ENCODE measurements around the gene NRXN3. TPM values are rescaled to one million over a fixed set of nuclear protein-coding genes. Genes with fewer than 3 reads are reported as not detected.

The NRXN3 gene
- total RNA-seq, 6 experiments from 2014 or later = 0.07 to 0.28 (median 0.11) TPM; not detected in 2

- H3K4me3 Mint-ChIP-seq = no peak overlapping the region
- H3K4me1 Mint-ChIP-seq (ENCODE audit: low read depth) = no peaks in the 10 kb centered on the region
- DNase-seq = no peak
- no peaks in the 10 kb centered on the region; the same call in 1 of the 2 replicates for H3K9me3 Mint-ChIP-seq
- H3K27ac Mint-ChIP-seq = no peak overlapping the region
- TF ChIP-seq, protein P1, sequence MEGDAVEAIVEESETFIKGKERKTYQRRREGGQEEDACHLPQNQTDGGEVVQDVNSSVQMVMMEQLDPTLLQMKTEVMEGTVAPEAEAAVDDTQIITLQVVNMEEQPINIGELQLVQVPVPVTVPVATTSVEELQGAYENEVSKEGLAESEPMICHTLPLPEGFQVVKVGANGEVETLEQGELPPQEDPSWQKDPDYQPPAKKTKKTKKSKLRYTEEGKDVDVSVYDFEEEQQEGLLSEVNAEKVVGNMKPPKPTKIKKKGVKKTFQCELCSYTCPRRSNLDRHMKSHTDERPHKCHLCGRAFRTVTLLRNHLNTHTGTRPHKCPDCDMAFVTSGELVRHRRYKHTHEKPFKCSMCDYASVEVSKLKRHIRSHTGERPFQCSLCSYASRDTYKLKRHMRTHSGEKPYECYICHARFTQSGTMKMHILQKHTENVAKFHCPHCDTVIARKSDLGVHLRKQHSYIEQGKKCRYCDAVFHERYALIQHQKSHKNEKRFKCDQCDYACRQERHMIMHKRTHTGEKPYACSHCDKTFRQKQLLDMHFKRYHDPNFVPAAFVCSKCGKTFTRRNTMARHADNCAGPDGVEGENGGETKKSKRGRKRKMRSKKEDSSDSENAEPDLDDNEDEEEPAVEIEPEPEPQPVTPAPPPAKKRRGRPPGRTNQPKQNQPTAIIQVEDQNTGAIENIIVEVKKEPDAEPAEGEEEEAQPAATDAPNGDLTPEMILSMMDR (IDR thresholded peaks at IDR 0.05) = no peak
- no peaks in the 10 kb centered on the region; the same call in 1 of the 2 replicates for H3K27me3 Mint-ChIP-seq (ENCODE audit: insufficient read depth)
- no peaks in the 10 kb centered on the region for H3K36me3 Mint-ChIP-seq (ENCODE audit: low read depth)
Measured at GRCh38 chr14:79304279-79304678, 1134.1 kb downstream of the NRXN3 start.

GRCh38 chr14:79306546-79306945 lies 1136.4 kb downstream of the NRXN3 start:
- Mint-ChIP-seq H3K4me3 (no peak overlapping the region), H3K27me3 (ENCODE audit: insufficient read depth) (no peaks in the 10 kb centered on the region; the same call in 1 of the 2 replicates), H3K36me3 (ENCODE audit: low read depth) (no peaks in the 10 kb centered on the region), H3K9me3 (no peaks in the 10 kb centered on the region; the same call in 1 of the 2 replicates), H3K4me1 (ENCODE audit: low read depth) (no peaks in the 10 kb centered on the region), H3K27ac (no peak overlapping the region)
- DNase-seq = no peak
- TF ChIP-seq, protein P1 (IDR thresholded peaks at IDR 0.05) = no peak

- DNase-seq = no peak
- TF ChIP-seq, protein P1 (IDR thresholded peaks at IDR 0.05) = no peak
- Mint-ChIP-seq H3K9me3 (no peaks in the 10 kb centered on the region), H3K4me3 (no peak overlapping the region), H3K27me3 (ENCODE audit: insufficient read depth) (no peaks in the 10 kb centered on the region), H3K36me3 (ENCODE audit: low read depth) (no peaks in the 10 kb centered on the region), H3K27ac (no peak overlapping the region), H3K4me1 (ENCODE audit: low read depth) (no peaks in the 10 kb centered on the region)
Measured at GRCh38 chr14:79318371-79318770, 1148.2 kb downstream of the NRXN3 start.

GRCh38 chr14:79320561-79320960 lies 1150.4 kb downstream of the NRXN3 start:
- Mint-ChIP-seq H3K9me3 (no peaks in the 10 kb centered on the region), H3K27ac (no peak overlapping the region), H3K4me1 (ENCODE audit: low read depth) (no peaks in the 10 kb centered on the region), H3K4me3 (no peak overlapping the region), H3K27me3 (ENCODE audit: insufficient read depth) (no peaks in the 10 kb centered on the region), H3K36me3 (ENCODE audit: low read depth) (no peaks in the 10 kb centered on the region)
- no peak for DNase-seq
- TF ChIP-seq, protein P1 (IDR thresholded peaks at IDR 0.05) = no peak

GRCh38 chr14:79321070-79321469 lies 1150.9 kb downstream of the NRXN3 start:
- no peaks in the 10 kb centered on the region for H3K36me3 Mint-ChIP-seq (ENCODE audit: low read depth)
- no peak overlapping the region for H3K27ac Mint-ChIP-seq
- no peaks in the 10 kb centered on the region for H3K9me3 Mint-ChIP-seq
- TF ChIP-seq, protein P1 (IDR thresholded peaks at IDR 0.05) = no peak
- no peaks in the 10 kb centered on the region for H3K27me3 Mint-ChIP-seq (ENCODE audit: insufficient read depth)
- no peaks in the 10 kb centered on the region for H3K4me1 Mint-ChIP-seq (ENCODE audit: low read depth)
- DNase-seq = no peak
- no peak overlapping the region for H3K4me3 Mint-ChIP-seq

DNA sequence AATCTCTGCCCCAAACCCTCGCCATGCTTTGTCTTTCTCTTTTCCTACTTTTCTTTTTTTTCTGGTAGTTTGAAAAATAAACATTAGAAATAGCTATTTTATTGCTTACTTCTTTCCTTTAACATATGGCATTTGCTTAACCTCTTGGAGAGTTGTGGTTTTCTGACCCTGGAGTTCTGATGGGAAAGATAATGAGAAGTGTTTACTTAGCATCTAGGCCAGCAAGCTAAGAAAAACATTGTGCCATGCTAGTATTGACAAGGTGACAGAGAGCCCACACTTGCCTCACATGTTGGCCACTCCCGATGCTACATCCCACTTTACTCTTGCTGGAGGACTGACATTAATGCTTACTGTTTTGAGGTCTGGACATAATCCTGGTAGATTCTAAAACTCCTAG lies 1154.9 kb downstream of the NRXN3 start:
- TF ChIP-seq, protein P1 (IDR thresholded peaks at IDR 0.05) = no peak
- no peak overlapping the region for H3K27ac Mint-ChIP-seq
- no peaks in the 10 kb centered on the region for H3K9me3 Mint-ChIP-seq
- no peaks in the 10 kb centered on the region for H3K27me3 Mint-ChIP-seq (ENCODE audit: insufficient read depth)
- H3K36me3 Mint-ChIP-seq (ENCODE audit: low read depth) = no peaks in the 10 kb centered on the region
- H3K4me3 Mint-ChIP-seq = no peak overlapping the region
- H3K4me1 Mint-ChIP-seq (ENCODE audit: low read depth) = no peaks in the 10 kb centered on the region
- DNase-seq = no peak
